Lung (tissue), 12 donors: ENCODE measurements around the gene CHST11. TPM values are rescaled to one million over a fixed set of nuclear protein-coding genes. Genes with fewer than 3 reads are reported as not detected.

ENCODE experiments used
- ATAC-seq: fragments of 200-7000 bp; cut with Tn5 transposase; one replicate; pipeline ENCODE4 v1.9.1; 2020; ENCODE audit warnings: moderate number of reproducible peaks; ENCODE audit not compliant: insufficient read depth, low FRiP score
- DNase-seq, 3 donors: peaks; one replicate each; pipeline ENCODE4 v3.0.0-alpha.2; 2013 to 2017
- H3K27ac ChIP-seq, 2 donors: one replicate each; pipeline ENCODE4 v1.5.1; 2013; ENCODE audit warnings: mild to moderate bottlenecking in 2 of 2, moderate library complexity in 2 of 2, control low read depth in 1 of 2, inconsistent platforms in 1 of 2, low read depth in 1 of 2, low read length in 1 of 2
- H3K27me3 ChIP-seq, 3 donors: one replicate each; pipeline ENCODE4 v1.5.1; 2013; ENCODE audit warnings: low read length in 2 of 3; ENCODE audit not compliant: control insufficient read depth in 3 of 3, insufficient read depth in 3 of 3
- H3K36me3 ChIP-seq, 4 donors: one replicate each; pipeline ENCODE4 v1.5.1; 2013; ENCODE audit warnings: low read length in 4 of 4, mild to moderate bottlenecking in 1 of 4, moderate library complexity in 1 of 4; ENCODE audit not compliant: control insufficient read depth in 4 of 4, insufficient read depth in 4 of 4
- H3K4me1 ChIP-seq, 5 donors: one replicate each; pipeline ENCODE4 v1.5.1; 2013; ENCODE audit warnings: low read length in 5 of 5, mild to moderate bottlenecking in 2 of 5, moderate library complexity in 1 of 5; ENCODE audit not compliant: control insufficient read depth in 5 of 5, insufficient read depth in 5 of 5
- H3K4me3 ChIP-seq: one replicate; pipeline ENCODE4 v1.5.1; 2013; ENCODE audit warnings: mild to moderate bottlenecking, control low read depth, moderate library complexity
- H3K9ac ChIP-seq, 2 donors: one replicate each; pipeline ENCODE4 v1.5.1; 2013; ENCODE audit warnings: low read length in 2 of 2, control low read depth in 1 of 2; ENCODE audit not compliant: insufficient read depth in 1 of 2
- H3K9me3 ChIP-seq, 4 donors: one replicate each; pipeline ENCODE4 v1.5.1; 2013; ENCODE audit warnings: low read length in 3 of 4, mild to moderate bottlenecking in 1 of 4, moderate library complexity in 1 of 4; ENCODE audit not compliant: control insufficient read depth in 4 of 4, insufficient read depth in 3 of 4
- CTCF ChIP-seq: IDR thresholded peaks from 2 replicates; pipeline ENCODE4 v1.5.1; 2012; ENCODE audit warnings: mild to moderate bottlenecking; ENCODE audit errors: control extremely low read depth, extremely low read depth
- WGBS, 2 donors: extraction: QIAGEN DNeasy Blood & Tissue Kit; methylation state at CpG; one replicate each; pipeline ENCODE4 v1.1.7; 2013; 5-methylcytosine and 5-hydroxymethylcytosine counted together
- polyA plus RNA-seq, 2 donors: library from polyadenylated mRNA; stranded (reverse); fragments of 200-250 nt; gene quantifications; one replicate each; pipeline ENCODE4 v1.2.1, GENCODE V29; 2013
- total RNA-seq, 2 donors: library from RNA; depleted of rRNA in 1 of 2; stranded (reverse); fragments of >200 nt in 1 of 2; gene quantifications; one replicate each; pipeline ENCODE4 v1.2.1, GENCODE V29; 2014 to 2021
- donor health status: control.
- donor health status: control.
- donor health status: Bipolar disorder and iron deficiency.
- donor health status: healthy.
- donor health status: DM: yes; HTN: yes; CAD: no.

Gene CHST11
- total and polyA plus RNA-seq, 4 donors = 9.0 to 63.2 (median 27.7) TPM

DNA sequence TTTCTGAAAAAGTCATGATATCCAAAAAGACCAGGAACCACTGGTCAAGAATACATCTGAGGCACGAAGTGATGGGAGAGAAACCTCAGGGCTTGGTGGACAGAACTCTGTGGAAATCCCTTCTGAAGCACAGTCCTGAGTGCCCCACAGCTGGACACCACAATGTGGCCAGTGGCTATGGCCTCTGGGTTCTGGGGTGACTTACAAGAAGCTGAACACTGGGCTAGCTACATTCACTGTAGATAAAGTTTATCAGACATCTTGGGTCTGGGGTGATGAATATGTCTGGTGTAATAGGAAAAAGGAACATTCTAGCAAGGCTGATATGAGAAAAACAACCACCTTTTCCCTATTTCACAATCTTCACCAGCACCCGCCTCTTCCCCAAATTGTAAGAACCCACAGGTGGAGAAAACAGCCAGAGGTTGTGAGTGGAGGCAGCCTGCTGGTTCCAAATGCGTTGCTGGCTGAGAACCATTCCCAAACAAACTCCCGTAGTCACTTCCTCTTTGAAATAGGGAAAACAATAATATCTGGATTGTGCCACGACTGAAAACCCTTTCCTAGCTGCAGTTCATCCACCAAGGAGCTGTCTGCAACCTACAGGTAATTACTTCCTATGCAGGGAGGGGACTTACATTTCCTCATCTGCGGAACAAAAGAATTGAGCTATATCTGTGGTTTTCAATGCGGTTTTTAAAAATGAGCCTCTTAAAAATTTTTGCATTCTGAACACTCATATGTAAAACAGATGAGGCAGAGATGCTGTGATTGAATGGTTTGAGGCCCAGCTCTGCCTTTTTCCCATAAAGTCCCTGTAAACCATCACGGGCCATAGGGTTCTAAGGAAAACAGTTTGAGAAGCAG, 307.7 kb downstream of the CHST11 start:
- Histone ChIP-seq H3K36me3 (no peaks in the 10 kb centered on the region), H3K27ac (no peak overlapping the region)
- WGBS, 2 donors = 31 to 55% methylated on average over 8 of the region's 8 CpGs

DNA sequence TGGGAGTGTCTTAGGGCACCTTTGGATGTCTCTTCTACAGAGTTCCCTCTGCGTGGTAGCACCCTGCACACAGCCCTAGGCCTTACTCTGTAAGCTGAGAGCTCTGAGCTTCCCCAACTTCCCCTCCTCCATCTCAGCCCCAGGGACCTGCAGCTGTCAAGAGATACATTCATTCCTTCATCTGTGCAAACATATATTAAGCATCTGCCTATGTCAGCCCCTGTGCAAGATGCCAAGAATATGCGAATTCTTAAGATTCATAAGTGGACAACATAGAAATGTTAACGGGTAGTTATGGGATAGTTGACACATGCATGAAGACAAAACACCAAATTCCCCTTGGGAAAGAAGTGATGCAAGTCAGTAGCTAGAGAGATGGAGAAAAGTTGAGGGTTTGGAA, 310.5 kb downstream of the CHST11 start:
- no peak overlapping the region for H3K27ac ChIP-seq
- H3K4me3 ChIP-seq = no peak overlapping the region
- WGBS, 2 donors = 91 to 93% methylated on average over 3 of the region's 3 CpGs
- H3K9ac ChIP-seq = no peak overlapping the region
- no peaks in the 10 kb centered on the region for H3K36me3 ChIP-seq
- no peak for TF ChIP-seq CTCF
- no peaks in the 10 kb centered on the region for H3K4me1 ChIP-seq
- H3K9me3 ChIP-seq = peaks cover 0 to 4% (median 0%) of the 10 kb centered on the region in 4 donors
- ATAC-seq = no peak
- H3K27me3 ChIP-seq = no peaks in the 10 kb centered on the region
- DNase-seq = no peak

More for the DNA sequence above, 307.7 kb downstream of the CHST11 start:
- no peak for ATAC-seq
- no peak for TF ChIP-seq CTCF
- Histone ChIP-seq H3K4me3 (no peak overlapping the region), H3K9me3 (peaks cover 0 to 4% (median 0%) of the 10 kb centered on the region in 4 donors), H3K27me3 (no peaks in the 10 kb centered on the region), H3K4me1 (no peaks in the 10 kb centered on the region), H3K9ac (no peak overlapping the region)
- no peak for DNase-seq

DNA sequence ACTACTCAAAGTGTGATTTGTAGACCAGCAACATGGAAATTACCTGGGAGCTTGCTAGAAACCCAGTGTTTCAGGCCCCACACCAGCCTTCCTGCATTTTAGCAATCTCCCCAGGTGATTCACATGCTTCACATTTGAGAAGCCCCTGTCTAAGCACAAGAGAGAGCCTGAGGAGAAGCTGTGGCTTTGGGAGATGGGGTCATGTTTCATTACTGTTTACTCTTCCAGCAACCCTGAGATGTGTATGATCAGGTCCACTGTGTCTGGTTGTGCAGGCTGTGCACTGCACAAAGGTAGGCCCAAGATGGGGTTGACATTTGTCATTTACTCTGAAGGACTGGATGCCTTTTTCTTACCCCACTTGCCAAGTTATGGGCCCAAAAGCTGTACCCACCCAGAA, 311.3 kb downstream of the CHST11 start:
- H3K27me3 ChIP-seq = no peaks in the 10 kb centered on the region
- ATAC-seq (no peak), DNase-seq (no peak)
- no peak for TF ChIP-seq CTCF
- peaks cover 0 to 4% (median under 1%) of the 10 kb centered on the region in 4 donors for H3K9me3 ChIP-seq
- no peaks in the 10 kb centered on the region for H3K36me3 ChIP-seq
- H3K27ac ChIP-seq = no peak overlapping the region
- H3K9ac ChIP-seq = no peak overlapping the region
- no peaks in the 10 kb centered on the region for H3K4me1 ChIP-seq
- no peak overlapping the region for H3K4me3 ChIP-seq
